ENCODE data around the gene ABCA2.
"Not testable (repeated sequence)": the region's sequence is repeated elsewhere in the genome, so short reads cannot be mapped to it uniquely, and the experiment has no call there.

Gene ABCA2

DNA sequence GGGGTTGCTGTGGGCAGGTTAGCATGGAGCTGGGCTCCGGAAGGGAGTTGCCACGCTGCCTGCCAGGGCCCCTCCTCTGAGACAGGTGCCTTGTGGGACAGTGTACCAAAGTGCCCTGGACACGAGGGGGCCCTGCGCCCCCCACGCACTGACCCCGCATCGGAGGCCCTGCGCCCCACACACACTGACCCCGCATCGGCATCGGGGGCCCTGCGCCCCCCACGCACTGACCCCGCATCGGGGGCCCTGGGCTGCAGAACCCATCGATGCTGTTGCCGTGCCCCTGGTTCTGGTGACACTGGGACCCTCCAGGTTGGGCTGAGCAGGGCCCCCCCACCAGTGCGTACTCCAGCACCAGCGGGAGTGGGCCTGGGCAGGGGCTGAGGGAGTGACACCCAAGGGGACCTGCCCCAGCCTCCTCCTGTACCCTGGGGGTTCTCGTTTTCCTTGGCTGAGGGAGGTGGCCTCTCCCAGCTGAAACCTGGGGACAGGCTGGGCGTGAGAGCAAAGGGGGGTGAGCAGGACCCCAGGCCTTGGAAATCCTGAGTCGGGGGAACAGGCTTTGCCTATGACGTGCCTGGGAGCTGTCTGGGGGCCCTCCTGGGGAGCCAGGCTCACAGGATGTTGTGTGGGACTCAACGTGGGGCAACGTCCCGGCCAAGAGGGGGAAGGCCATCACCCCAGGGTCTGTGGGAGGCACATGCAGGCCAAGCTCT, 35.4 kb upstream of the ABCA2 start:
- Histone ChIP-seq H3K27me3 (ENCODE audit: control insufficient read depth in 2 of 2, insufficient read depth in 2 of 2, low read length in 2 of 2) (no peaks in the 10 kb centered on the region), H3K4me1 (ENCODE audit: control insufficient read depth in 2 of 2, insufficient read depth in 2 of 2, low read length in 2 of 2) (peaks cover 8 to 9% of the 10 kb centered on the region in 2 donors), H3K4me3 (ENCODE audit: low read length in 2 of 2) (no peak overlapping the region), H3K27ac (ENCODE audit: low read depth in 2 of 2, low read length in 2 of 2) (no peak overlapping the region), H3K36me3 (ENCODE audit: control insufficient read depth in 2 of 2, insufficient read depth in 2 of 2, low read length in 2 of 2) (no peaks in the 10 kb centered on the region), H3K9ac (ENCODE audit: low read depth in 1 of 2, low read length in 2 of 2) (no peak overlapping the region), H3K9me3 (ENCODE audit: control insufficient read depth in 2 of 2, low read length in 2 of 2) (no peaks in the 10 kb centered on the region)

DNA sequence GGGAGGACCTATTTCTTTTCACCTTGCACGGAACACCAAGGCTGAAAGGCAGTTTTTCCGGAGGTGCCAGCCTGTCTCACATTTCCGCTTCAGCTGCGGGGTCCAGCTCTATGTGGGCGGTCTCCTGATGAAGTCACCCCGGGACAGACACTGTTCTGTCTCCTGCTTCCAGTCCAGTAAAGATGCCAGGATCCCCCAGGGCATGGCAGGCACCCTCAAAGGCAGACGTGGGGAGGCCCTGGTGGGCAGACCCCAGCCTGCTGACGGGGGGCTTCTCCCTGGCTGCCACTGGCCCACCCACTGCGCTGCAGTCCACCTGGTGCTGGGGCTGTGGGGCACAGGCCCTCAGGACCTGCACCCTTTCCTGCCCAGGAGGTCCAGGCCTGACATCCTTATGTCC, 34.8 kb upstream of the ABCA2 start:
- not testable (repeated sequence) for H3K9me3 ChIP-seq (ENCODE audit: control insufficient read depth in 2 of 2, low read length in 2 of 2); H3K4me3 ChIP-seq (ENCODE audit: low read length in 2 of 2); H3K9ac ChIP-seq (ENCODE audit: low read depth in 1 of 2, low read length in 2 of 2); H3K27me3 ChIP-seq (ENCODE audit: control insufficient read depth in 2 of 2, insufficient read depth in 2 of 2, low read length in 2 of 2); H3K4me1 ChIP-seq (ENCODE audit: control insufficient read depth in 2 of 2, insufficient read depth in 2 of 2, low read length in 2 of 2); H3K36me3 ChIP-seq (ENCODE audit: control insufficient read depth in 2 of 2, insufficient read depth in 2 of 2, low read length in 2 of 2); H3K27ac ChIP-seq (ENCODE audit: low read depth in 2 of 2, low read length in 2 of 2)

DNA sequence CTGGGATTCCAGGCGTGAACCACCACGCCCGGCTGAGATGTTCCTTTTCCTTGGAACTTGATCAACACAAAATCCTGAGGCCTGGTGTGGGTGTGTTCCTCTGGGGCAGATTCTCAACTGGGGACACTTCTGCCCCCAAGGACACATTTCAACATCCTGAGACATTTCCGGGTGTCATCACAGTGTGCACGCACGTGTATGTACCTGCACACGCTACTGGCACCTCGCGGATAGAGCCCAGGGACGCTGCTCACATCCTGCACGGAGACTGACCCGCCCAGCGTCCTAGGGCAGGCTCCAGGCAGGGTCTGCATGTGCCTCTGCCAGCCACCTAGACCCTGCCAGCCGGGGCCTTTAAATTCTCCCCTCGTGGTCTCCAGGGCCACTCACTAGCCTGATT, 34.3 kb upstream of the ABCA2 start:
- H3K27me3 ChIP-seq (ENCODE audit: control insufficient read depth in 2 of 2, insufficient read depth in 2 of 2, low read length in 2 of 2) = no peaks in the 10 kb centered on the region
- no peak overlapping the region for H3K4me3 ChIP-seq (ENCODE audit: low read length in 2 of 2)
- no peaks in the 10 kb centered on the region for H3K36me3 ChIP-seq (ENCODE audit: control insufficient read depth in 2 of 2, insufficient read depth in 2 of 2, low read length in 2 of 2)
- peaks cover 12% of the 10 kb centered on the region in 2 donors for H3K4me1 ChIP-seq (ENCODE audit: control insufficient read depth in 2 of 2, insufficient read depth in 2 of 2, low read length in 2 of 2)
- H3K9me3 ChIP-seq (ENCODE audit: control insufficient read depth in 2 of 2, low read length in 2 of 2) = no peaks in the 10 kb centered on the region
- no peak overlapping the region for H3K9ac ChIP-seq (ENCODE audit: low read depth in 1 of 2, low read length in 2 of 2)
- H3K27ac ChIP-seq (ENCODE audit: low read depth in 2 of 2, low read length in 2 of 2) = no peak overlapping the region

DNA sequence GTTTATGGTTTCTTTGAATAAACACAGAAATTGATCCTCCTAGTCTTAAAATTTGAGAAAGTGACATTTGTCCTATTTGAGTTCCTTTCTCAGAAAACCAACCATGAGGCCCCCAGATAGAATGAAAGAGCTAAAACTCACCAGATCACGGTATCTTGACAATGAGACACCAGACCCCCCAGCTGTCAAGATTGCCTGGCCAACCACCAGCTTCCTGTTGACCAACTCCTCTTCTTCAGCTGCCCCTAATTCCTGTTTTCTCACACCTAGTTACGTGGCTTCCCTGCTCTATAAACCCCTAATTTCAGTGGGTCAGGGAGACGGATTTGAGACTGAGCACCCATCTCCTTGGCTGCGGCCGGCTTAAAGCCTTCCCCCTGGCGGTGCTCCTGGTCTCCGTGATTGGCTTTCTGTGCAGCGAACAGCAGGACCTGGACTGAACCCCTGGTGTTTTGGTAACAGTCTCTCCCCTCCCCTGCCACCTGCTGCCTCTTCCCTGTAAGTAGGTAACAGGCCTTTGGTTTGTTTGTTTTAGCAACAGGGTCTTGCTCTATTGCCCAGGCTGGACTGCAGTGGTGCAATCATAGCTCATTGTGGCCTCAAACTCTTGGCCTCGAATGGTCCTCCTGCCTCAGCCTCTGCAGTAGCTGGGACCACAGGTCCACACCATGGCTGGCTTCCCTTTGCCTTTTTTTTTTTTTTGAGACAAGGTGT, 30.6 kb upstream of the ABCA2 start:
- peaks cover 35 to 40% of the 10 kb centered on the region in 2 donors for H3K4me1 ChIP-seq (ENCODE audit: control insufficient read depth in 2 of 2, insufficient read depth in 2 of 2, low read length in 2 of 2)

DNA sequence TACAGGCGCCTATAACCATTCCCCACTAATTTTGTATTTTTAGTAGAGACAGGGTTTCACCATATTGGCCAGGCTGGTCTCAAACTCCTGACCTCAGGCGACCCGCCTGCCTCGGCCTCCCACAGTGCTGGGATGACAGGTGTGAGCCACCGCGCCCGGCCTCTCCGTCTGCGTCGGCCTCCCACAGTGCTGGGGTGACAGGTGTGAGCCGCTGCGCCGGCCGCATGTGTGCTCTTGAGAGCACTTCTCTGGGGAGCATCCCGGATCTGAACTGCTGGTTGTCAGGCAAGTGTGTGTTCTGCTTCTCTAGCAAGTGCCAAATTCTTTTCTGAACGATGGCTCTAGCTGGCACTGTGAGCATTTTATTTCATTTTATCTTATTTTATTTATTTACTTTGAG, 29.5 kb upstream of the ABCA2 start:
- Histone ChIP-seq H3K27me3 (ENCODE audit: control insufficient read depth in 2 of 2, insufficient read depth in 2 of 2, low read length in 2 of 2) (peaks cover 0 to 7% of the 10 kb centered on the region in 2 donors), H3K9ac (ENCODE audit: low read depth in 1 of 2, low read length in 2 of 2) (no peak overlapping the region), H3K4me1 (ENCODE audit: control insufficient read depth in 2 of 2, insufficient read depth in 2 of 2, low read length in 2 of 2) (peaks cover 42 to 43% of the 10 kb centered on the region in 2 donors), H3K4me3 (ENCODE audit: low read length in 2 of 2) (no peak overlapping the region), H3K36me3 (ENCODE audit: control insufficient read depth in 2 of 2, insufficient read depth in 2 of 2, low read length in 2 of 2) (no peaks in the 10 kb centered on the region), H3K9me3 (ENCODE audit: control insufficient read depth in 2 of 2, low read length in 2 of 2) (no peaks in the 10 kb centered on the region), H3K27ac (ENCODE audit: low read depth in 2 of 2, low read length in 2 of 2) (no peak overlapping the region)

More for the DNA sequence above, 30.6 kb upstream of the ABCA2 start:
- Histone ChIP-seq H3K9me3 (ENCODE audit: control insufficient read depth in 2 of 2, low read length in 2 of 2) (no peaks in the 10 kb centered on the region), H3K27ac (ENCODE audit: low read depth in 2 of 2, low read length in 2 of 2) (no peak overlapping the region), H3K4me3 (ENCODE audit: low read length in 2 of 2) (no peak overlapping the region), H3K36me3 (ENCODE audit: control insufficient read depth in 2 of 2, insufficient read depth in 2 of 2, low read length in 2 of 2) (no peaks in the 10 kb centered on the region), H3K9ac (ENCODE audit: low read depth in 1 of 2, low read length in 2 of 2) (no peak overlapping the region), H3K27me3 (ENCODE audit: control insufficient read depth in 2 of 2, insufficient read depth in 2 of 2, low read length in 2 of 2) (no peaks in the 10 kb centered on the region)

DNA sequence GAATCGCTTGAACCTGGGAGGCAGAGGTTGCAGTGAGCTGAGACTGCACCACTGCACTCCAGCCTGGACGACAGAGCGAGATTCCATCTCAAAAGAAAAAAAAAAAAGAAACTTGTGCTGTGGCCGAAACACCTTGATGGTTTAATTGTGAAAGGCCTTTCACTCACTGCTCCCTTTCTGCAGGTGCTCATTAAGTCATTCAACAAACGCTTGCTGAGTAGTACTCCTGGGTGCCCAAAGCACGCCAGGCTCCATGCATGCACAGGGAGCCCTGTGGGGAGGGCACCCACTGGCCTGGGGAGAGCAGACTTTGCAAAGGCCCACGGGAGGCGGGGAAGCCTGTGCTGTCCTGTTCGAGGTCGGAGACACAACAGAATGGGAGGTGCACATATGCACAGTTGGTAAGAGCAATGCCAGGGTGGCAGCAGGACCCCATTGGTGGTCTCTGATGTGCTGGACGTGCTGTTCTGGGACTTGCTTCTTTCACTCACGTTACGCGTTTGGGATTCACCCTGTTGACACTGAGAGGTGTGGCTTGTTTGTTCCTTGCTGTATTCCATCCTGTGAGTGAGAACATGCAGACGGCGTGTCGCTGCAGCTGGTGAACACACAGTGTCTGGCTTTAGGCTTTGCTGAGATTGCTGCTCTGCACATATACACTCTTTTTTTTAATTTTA, 28.8 kb upstream of the ABCA2 start:
- Histone ChIP-seq H3K27me3 (ENCODE audit: control insufficient read depth in 2 of 2, insufficient read depth in 2 of 2, low read length in 2 of 2) (peaks cover 0 to 11% of the 10 kb centered on the region in 2 donors), H3K4me3 (ENCODE audit: low read length in 2 of 2) (peak overlapping the region in 1 of 2 donors; percentile 7), H3K9me3 (ENCODE audit: control insufficient read depth in 2 of 2, low read length in 2 of 2) (no peaks in the 10 kb centered on the region), H3K9ac (ENCODE audit: low read depth in 1 of 2, low read length in 2 of 2) (no peak overlapping the region), H3K27ac (ENCODE audit: low read depth in 2 of 2, low read length in 2 of 2) (no peak overlapping the region), H3K36me3 (ENCODE audit: control insufficient read depth in 2 of 2, insufficient read depth in 2 of 2, low read length in 2 of 2) (no peaks in the 10 kb centered on the region), H3K4me1 (ENCODE audit: control insufficient read depth in 2 of 2, insufficient read depth in 2 of 2, low read length in 2 of 2) (peaks cover 42 to 43% of the 10 kb centered on the region in 2 donors)

DNA sequence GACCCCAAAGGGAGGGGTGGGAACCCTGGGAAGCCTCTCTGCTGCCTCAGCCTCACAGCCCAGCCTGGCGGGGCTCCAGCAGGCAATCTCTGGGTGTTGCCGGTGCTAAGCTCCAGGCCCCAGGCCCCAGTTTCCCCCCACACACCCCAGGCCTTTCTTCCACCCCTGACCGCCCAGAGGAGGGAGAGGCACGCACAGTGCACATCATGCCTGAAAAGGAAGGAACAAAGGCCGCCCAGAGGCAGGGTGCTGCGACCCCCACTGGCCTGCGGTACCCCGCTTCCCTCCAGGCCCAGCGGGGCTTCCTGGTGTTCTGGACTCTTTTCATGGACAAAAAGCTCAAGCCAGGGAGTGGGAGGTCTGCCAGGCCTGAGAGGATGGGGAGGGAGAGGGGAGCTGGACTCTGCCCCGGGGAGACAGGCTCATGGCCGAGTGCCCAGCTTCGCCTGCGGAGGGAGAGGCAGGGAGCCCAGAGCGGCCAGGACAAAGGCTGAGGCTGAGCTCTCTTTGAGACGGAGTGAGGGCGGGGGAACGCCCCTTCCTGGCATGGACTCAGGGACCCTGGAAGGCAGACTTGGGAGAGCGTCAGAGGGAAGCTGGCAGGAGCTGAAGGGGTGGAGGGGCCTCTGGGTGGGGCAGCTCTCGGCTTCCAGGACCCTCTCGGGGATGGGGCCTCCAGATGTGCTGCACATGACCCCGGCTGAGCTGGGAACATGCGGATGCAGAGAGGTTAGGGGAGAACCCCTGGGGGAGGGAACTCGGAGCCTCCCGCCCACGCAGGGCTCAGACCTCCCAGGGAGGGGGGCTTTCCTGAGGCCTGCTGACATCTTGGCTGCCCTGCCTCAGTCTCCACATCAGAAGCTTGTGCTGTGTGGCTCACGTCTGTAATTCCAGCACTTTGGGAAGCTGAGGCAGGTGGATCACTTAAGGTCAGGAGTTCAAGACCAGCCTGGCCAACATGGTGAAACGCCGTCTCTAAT, 27.6 kb upstream of the ABCA2 start:
- H3K4me1 ChIP-seq (ENCODE audit: control insufficient read depth in 2 of 2, insufficient read depth in 2 of 2, low read length in 2 of 2) = peaks cover 42 to 43% of the 10 kb centered on the region in 2 donors
- H3K27me3 ChIP-seq (ENCODE audit: control insufficient read depth in 2 of 2, insufficient read depth in 2 of 2, low read length in 2 of 2) = peaks cover 0 to 11% of the 10 kb centered on the region in 2 donors
- no peaks in the 10 kb centered on the region for H3K36me3 ChIP-seq (ENCODE audit: control insufficient read depth in 2 of 2, insufficient read depth in 2 of 2, low read length in 2 of 2)
- no peaks in the 10 kb centered on the region for H3K9me3 ChIP-seq (ENCODE audit: control insufficient read depth in 2 of 2, low read length in 2 of 2)
- peak overlapping the region; percentile 82 to 86 for H3K27ac ChIP-seq (ENCODE audit: low read depth in 2 of 2, low read length in 2 of 2)
- H3K4me3 ChIP-seq (ENCODE audit: low read length in 2 of 2) = peak overlapping the region; percentile 48 to 61
- peak overlapping the region; percentile 65 to 69 for H3K9ac ChIP-seq (ENCODE audit: low read depth in 1 of 2, low read length in 2 of 2)

DNA sequence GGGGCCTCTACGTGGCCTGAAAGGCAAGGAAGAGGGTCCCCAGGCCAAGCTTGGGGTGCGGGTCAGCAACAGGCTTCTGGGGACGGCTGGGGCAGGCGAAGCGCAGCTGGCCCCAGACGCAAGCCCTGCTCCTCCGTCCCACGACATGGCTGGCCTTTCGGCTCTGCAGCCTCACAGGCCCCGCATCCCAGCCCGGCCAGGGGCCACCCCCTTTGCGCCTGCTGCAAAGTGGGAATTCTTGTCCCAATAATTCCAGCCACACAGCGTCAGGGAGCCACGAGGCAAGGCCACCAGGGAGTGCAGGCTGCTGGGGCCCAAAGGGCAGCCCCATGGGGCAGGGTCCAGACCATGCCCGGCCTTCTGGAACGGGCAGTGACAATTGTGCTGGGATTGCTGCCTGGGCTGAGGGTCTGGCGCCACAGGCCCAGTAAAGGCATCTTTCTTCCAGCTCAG, 26.9 kb upstream of the ABCA2 start:
- H3K4me3 ChIP-seq (ENCODE audit: low read length in 2 of 2) = peak overlapping the region; percentile 59 to 61
- peaks cover 0 to 11% of the 10 kb centered on the region in 2 donors for H3K27me3 ChIP-seq (ENCODE audit: control insufficient read depth in 2 of 2, insufficient read depth in 2 of 2, low read length in 2 of 2)
- peaks cover 42 to 43% of the 10 kb centered on the region in 2 donors for H3K4me1 ChIP-seq (ENCODE audit: control insufficient read depth in 2 of 2, insufficient read depth in 2 of 2, low read length in 2 of 2)

More for the DNA sequence above, 26.9 kb upstream of the ABCA2 start:
- Histone ChIP-seq H3K27ac (ENCODE audit: low read depth in 2 of 2, low read length in 2 of 2) (peak overlapping the region; percentile 82 to 86), H3K36me3 (ENCODE audit: control insufficient read depth in 2 of 2, insufficient read depth in 2 of 2, low read length in 2 of 2) (no peaks in the 10 kb centered on the region), H3K9me3 (ENCODE audit: control insufficient read depth in 2 of 2, low read length in 2 of 2) (no peaks in the 10 kb centered on the region), H3K9ac (ENCODE audit: low read depth in 1 of 2, low read length in 2 of 2) (peak overlapping the region; percentile 65 to 69)

Measured in mucosa of rectum (tissue), 2 donors.